Neural cell (in vitro differentiated cells): ENCODE results near the gene PPP1R13B. TPM values are rescaled to one million over a fixed set of nuclear protein-coding genes. Genes with fewer than 3 reads are reported as not detected.

Experiments
- H2AFZ ChIP-seq: fragments of 200-600, 300-800 bp; sonication (generic), shearing (Covaris generic); 2 replicates; pipeline ENCODE4 v1.6.0; 2014; ENCODE audit warnings: low read depth, mild to moderate bottlenecking, antibody characterized with exemption, low read length, moderate library complexity
- H3F3A ChIP-seq: fragments of 200-600 bp; shearing (Covaris generic); 2 replicates; pipeline ENCODE4 v1.6.1; 2016; ENCODE audit warnings: mild to moderate bottlenecking, moderate library complexity, mixed read lengths, antibody characterized with exemption, low read length; ENCODE audit not compliant: insufficient read depth, poor library complexity, severe bottlenecking
- H3K27ac ChIP-seq: fragments of 200-600, 300-800 bp; sonication (generic), shearing (Covaris generic); 2 replicates; pipeline ENCODE4 v1.5.1; 2014; ENCODE audit warnings: mild to moderate bottlenecking, low read length, moderate library complexity
- H3K27me3 ChIP-seq: fragments of 300-800, 200-600 bp; sonication (generic), shearing (Covaris generic); 2 replicates; pipeline ENCODE4 v1.6.0; 2014; ENCODE audit warnings: mild to moderate bottlenecking, low read depth, low read length, moderate library complexity; ENCODE audit not compliant: insufficient read depth
- H3K36me3 ChIP-seq: fragments of 300-800, 200-600 bp; sonication (generic), shearing (Covaris generic); 2 replicates; pipeline ENCODE4 v1.5.1; 2014; ENCODE audit warnings: mild to moderate bottlenecking, antibody characterized with exemption, low read length, moderate library complexity; ENCODE audit not compliant: insufficient read depth
- H3K4me2 ChIP-seq: fragments of 300-800, 200-600 bp; sonication (generic), shearing (Covaris generic); 2 replicates; pipeline ENCODE4 v1.6.0; 2014; ENCODE audit warnings: mild to moderate bottlenecking, low read length
- H3K4me3 ChIP-seq: fragments of 300-800, 200-600 bp; sonication (generic), shearing (Covaris generic); 2 replicates; pipeline ENCODE4 v1.5.1; 2014; ENCODE audit warnings: mild to moderate bottlenecking, low read length, moderate library complexity
- H3K79me2 ChIP-seq: fragments of 200-600 bp; shearing (Covaris generic); replicated peaks from 2 replicates; pipeline ENCODE4 v1.6.0; 2014; ENCODE audit warnings: mild to moderate bottlenecking, low read length, moderate library complexity; ENCODE audit not compliant: insufficient read depth
- H3K9ac ChIP-seq: fragments of 300-800, 200-600 bp; sonication (generic), shearing (Covaris generic); 2 replicates; pipeline ENCODE4 v1.6.1; 2016; ENCODE audit warnings: mild to moderate bottlenecking, low read length, mixed read lengths
- H3K9me2 ChIP-seq: fragments of 200-600 bp; shearing (Covaris generic); 2 replicates; pipeline ENCODE4 v1.6.1; 2016; ENCODE audit warnings: mild to moderate bottlenecking, low read length, mixed read lengths; ENCODE audit not compliant: insufficient read depth
- H3K9me3 ChIP-seq: fragments of 200-600, 300-800 bp; sonication (generic), shearing (Covaris generic); 2 replicates; pipeline ENCODE4 v1.6.1; 2016; ENCODE audit warnings: mild to moderate bottlenecking, mixed run types, low read length, moderate library complexity, mixed read lengths
- H4K20me1 ChIP-seq: fragments of 200-600 bp; shearing (Covaris generic); 2 replicates; pipeline ENCODE4 v1.6.1; 2016; ENCODE audit warnings: mild to moderate bottlenecking, mixed run types; ENCODE audit not compliant: insufficient read depth
- EP300 ChIP-seq: fragments of 450-650 bp; conservative IDR thresholded peaks from 2 replicates; pipeline ENCODE4 v1.6.1; 2014; ENCODE audit warnings: antibody characterized with exemption, mild to moderate bottlenecking, moderate library complexity; ENCODE audit not compliant: poor library complexity, severe bottlenecking
- EZH2 ChIP-seq: fragments of 200-600, 300-800 bp; shearing (Covaris generic), sonication (generic); IDR thresholded peaks from 2 replicates; pipeline ENCODE4 v1.6.1; 2014; ENCODE audit warnings: antibody characterized with exemption, low read length, borderline replicate concordance, mild to moderate bottlenecking; ENCODE audit not compliant: insufficient read depth, poor library complexity, severe bottlenecking
- MXI1 ChIP-seq: fragments of 450-650 bp; conservative IDR thresholded peaks from 2 replicates; pipeline ENCODE4 v1.6.1; 2014; ENCODE audit warnings: antibody characterized with exemption, mild to moderate bottlenecking; ENCODE audit not compliant: poor library complexity, severe bottlenecking
- POLR2AphosphoS5 ChIP-seq: IDR thresholded peaks from 2 replicates; pipeline ENCODE4 v1.6.1; 2012
- RAD21 ChIP-seq: fragments of 450-650 bp; conservative IDR thresholded peaks from 2 replicates; pipeline ENCODE4 v1.6.1; 2014; ENCODE audit warnings: antibody characterized with exemption, mild to moderate bottlenecking, moderate library complexity
- REST ChIP-seq: IDR thresholded peaks from 2 replicates; pipeline ENCODE4 v1.6.1; 2012; ENCODE audit warnings: borderline replicate concordance
- SMC3 ChIP-seq: fragments of 450-650 bp; conservative IDR thresholded peaks from 2 replicates; pipeline ENCODE4 v1.6.1; 2014; ENCODE audit warnings: antibody characterized with exemption, mild to moderate bottlenecking, moderate library complexity; ENCODE audit not compliant: poor library complexity
- TAF1 ChIP-seq: IDR thresholded peaks from 2 replicates; pipeline ENCODE4 v1.6.1; 2012; ENCODE audit warnings: low read depth
- polyA plus RNA-seq: library from polyadenylated mRNA; depleted of rRNA; stranded (reverse); fragments of >200 nt; gene quantifications from 2 replicates; pipeline ENCODE4 v1.2.3, GENCODE V29; 2014
- TF ChIP-seq, protein P1 (sequence below): fragments of 450-650 bp; IDR thresholded peaks from 2 replicates; pipeline ENCODE4 v1.5.1; 2014; ENCODE audit warnings: antibody characterized with exemption, mild to moderate bottlenecking, moderate library complexity; ENCODE audit not compliant: poor library complexity, severe bottlenecking

Gene PPP1R13B
- polyA plus RNA-seq, 1 donor from 2014 or later = 8.2 TPM

- H3K4me2 ChIP-seq = no peak overlapping the region
- H2AFZ ChIP-seq = no peak overlapping the region
- no peaks in the 10 kb centered on the region for H3K9me2 ChIP-seq
- no peak overlapping the region for H3K27ac ChIP-seq
- H3K9me3 ChIP-seq = no peaks in the 10 kb centered on the region
- no peaks in the 10 kb centered on the region for H4K20me1 ChIP-seq
- H3K4me3 ChIP-seq = no peak overlapping the region
- H3K79me2 ChIP-seq = no peaks in the 10 kb centered on the region
- TF ChIP-seq EZH2 (no peak), EP300 (no peak), SMC3 (no peak), MXI1 (no peak), RAD21 (no peak), REST (no peak), POLR2AphosphoS5 (no peak), TAF1 (no peak)
- TF ChIP-seq, protein P1, sequence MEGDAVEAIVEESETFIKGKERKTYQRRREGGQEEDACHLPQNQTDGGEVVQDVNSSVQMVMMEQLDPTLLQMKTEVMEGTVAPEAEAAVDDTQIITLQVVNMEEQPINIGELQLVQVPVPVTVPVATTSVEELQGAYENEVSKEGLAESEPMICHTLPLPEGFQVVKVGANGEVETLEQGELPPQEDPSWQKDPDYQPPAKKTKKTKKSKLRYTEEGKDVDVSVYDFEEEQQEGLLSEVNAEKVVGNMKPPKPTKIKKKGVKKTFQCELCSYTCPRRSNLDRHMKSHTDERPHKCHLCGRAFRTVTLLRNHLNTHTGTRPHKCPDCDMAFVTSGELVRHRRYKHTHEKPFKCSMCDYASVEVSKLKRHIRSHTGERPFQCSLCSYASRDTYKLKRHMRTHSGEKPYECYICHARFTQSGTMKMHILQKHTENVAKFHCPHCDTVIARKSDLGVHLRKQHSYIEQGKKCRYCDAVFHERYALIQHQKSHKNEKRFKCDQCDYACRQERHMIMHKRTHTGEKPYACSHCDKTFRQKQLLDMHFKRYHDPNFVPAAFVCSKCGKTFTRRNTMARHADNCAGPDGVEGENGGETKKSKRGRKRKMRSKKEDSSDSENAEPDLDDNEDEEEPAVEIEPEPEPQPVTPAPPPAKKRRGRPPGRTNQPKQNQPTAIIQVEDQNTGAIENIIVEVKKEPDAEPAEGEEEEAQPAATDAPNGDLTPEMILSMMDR = no peak
- H3K9ac ChIP-seq = no peak overlapping the region
- no peaks in the 10 kb centered on the region for H3F3A ChIP-seq
- H3K36me3 ChIP-seq = no peaks in the 10 kb centered on the region
- no peaks in the 10 kb centered on the region for H3K27me3 ChIP-seq
These were observed 32.4 kb upstream of the PPP1R13B start for GRCh38 chr14:103879570-103880347.

DNA sequence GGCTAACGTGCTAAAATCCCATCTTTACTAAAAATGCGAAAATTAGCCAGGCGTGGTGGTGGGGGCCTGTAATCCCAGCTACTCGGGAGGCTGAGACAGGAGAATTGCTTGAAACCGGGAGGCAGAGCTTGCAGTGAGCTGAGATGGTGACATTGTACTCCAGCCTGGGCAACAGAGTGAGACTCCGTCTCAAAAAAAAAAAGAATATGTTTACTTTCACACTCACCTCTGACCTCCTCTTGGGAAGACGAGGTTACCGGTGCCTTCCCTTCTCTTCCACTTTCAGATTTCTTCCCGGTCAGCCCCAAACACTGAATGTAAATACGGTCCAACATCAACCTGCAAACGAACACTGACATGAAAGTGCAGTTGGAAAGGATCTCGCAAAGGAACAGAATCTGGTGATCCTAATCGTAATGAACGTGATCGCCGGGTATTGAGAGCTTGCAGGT is 31.8 kb upstream of the PPP1R13B start:
- Histone ChIP-seq H4K20me1 (no peaks in the 10 kb centered on the region), H3K27me3 (no peaks in the 10 kb centered on the region), H3K36me3 (no peaks in the 10 kb centered on the region), H3K9ac (no peak overlapping the region), H3K27ac (no peak overlapping the region), H2AFZ (no peak overlapping the region), H3F3A (no peaks in the 10 kb centered on the region), H3K79me2 (no peaks in the 10 kb centered on the region), H3K4me3 (no peak overlapping the region), H3K4me2 (no peak overlapping the region), H3K9me2 (no peaks in the 10 kb centered on the region), H3K9me3 (no peaks in the 10 kb centered on the region)
- TF ChIP-seq EZH2 = no peak
- no peak for TF ChIP-seq SMC3
- no peak for TF ChIP-seq EP300
- TF ChIP-seq REST = no peak
- TF ChIP-seq, protein P1 = no peak
- TF ChIP-seq POLR2AphosphoS5 = no peak
- TF ChIP-seq TAF1 = no peak
- no peak for TF ChIP-seq RAD21
- TF ChIP-seq MXI1 = no peak
